Loucy (cell line): ENCODE data around the gene FIBCD1.

ENCODE experiments used
- H2AFZ ChIP-seq: fragments of 200-600 bp; sonication (generic); 2 replicates; pipeline ENCODE4 v1.6.0; 2016; ENCODE audit warnings: antibody characterized with exemption, mild to moderate bottlenecking, low read length, moderate library complexity
- H3F3A ChIP-seq: fragments of 200-600 bp; 2 replicates; pipeline ENCODE4 v1.6.0; 2016; ENCODE audit warnings: antibody characterized with exemption, low read depth, mild to moderate bottlenecking
- H3K27me3 ChIP-seq: fragments of 200-600 bp; sonication (generic); 2 replicates; pipeline ENCODE4 v1.6.1; 2014; ENCODE audit warnings: low read length, mild to moderate bottlenecking; ENCODE audit not compliant: insufficient read depth, poor library complexity, severe bottlenecking
- H3K36me3 ChIP-seq: fragments of 200-600 bp; sonication (generic); 2 replicates; pipeline ENCODE4 v1.6.1; 2016; ENCODE audit warnings: low read length; ENCODE audit not compliant: insufficient read depth
- H3K4me1 ChIP-seq: fragments of 200-600 bp; sonication (generic); 2 replicates; pipeline ENCODE4 v1.5.1; 2014; ENCODE audit warnings: low read length, mild to moderate bottlenecking; ENCODE audit not compliant: insufficient read depth, poor library complexity, severe bottlenecking
- H3K4me2 ChIP-seq: fragments of 200-600 bp; sonication (generic); 2 replicates; pipeline ENCODE4 v1.6.0; 2014; ENCODE audit warnings: antibody characterized with exemption, low read length, low read depth, mild to moderate bottlenecking; ENCODE audit not compliant: poor library complexity, severe bottlenecking
- H3K4me3 ChIP-seq: fragments of 200-600 bp; sonication (generic); 2 replicates; pipeline ENCODE4 v1.5.1; 2014; ENCODE audit warnings: low read length, mild to moderate bottlenecking, mixed read lengths; ENCODE audit not compliant: poor library complexity, severe bottlenecking
- H3K79me2 ChIP-seq: fragments of 200-600 bp; sonication (generic); 2 replicates; pipeline ENCODE4 v1.6.1; 2014; ENCODE audit warnings: low read length; ENCODE audit not compliant: insufficient read depth
- H3K9ac ChIP-seq: fragments of 200-600 bp; sonication (generic); 2 replicates; pipeline ENCODE4 v1.6.0; 2014; ENCODE audit warnings: mild to moderate bottlenecking, low read depth, low read length, moderate library complexity; ENCODE audit not compliant: poor library complexity, severe bottlenecking
- H3K9me2 ChIP-seq: fragments of 200-600 bp; sonication (generic); replicated peaks from 2 replicates; pipeline ENCODE4 v1.6.1; 2016; ENCODE audit warnings: low read depth, low read length, mixed read lengths
- H3K9me3 ChIP-seq: fragments of 200-600 bp; sonication (generic); 2 replicates; pipeline ENCODE4 v1.6.1; 2014; ENCODE audit warnings: mild to moderate bottlenecking, antibody characterized with exemption, low read length, low read depth; ENCODE audit not compliant: insufficient read depth
- H4K20me1 ChIP-seq: fragments of 200-600 bp; sonication (generic); 2 replicates; pipeline ENCODE4 v1.6.0; 2014; ENCODE audit warnings: antibody characterized with exemption, low read length, mild to moderate bottlenecking; ENCODE audit not compliant: insufficient read depth, poor library complexity, severe bottlenecking
- EZH2phosphoT487 ChIP-seq: fragments of 200-600 bp; IDR thresholded peaks from 2 replicates; pipeline ENCODE4 v1.6.1; 2018; ENCODE audit warnings: antibody characterized with exemption, mild to moderate bottlenecking, moderate library complexity, borderline replicate concordance
- TF ChIP-seq, protein P1 (sequence below): fragments of 200-600 bp; sonication (generic); conservative IDR thresholded peaks from 2 replicates; pipeline ENCODE4 v1.5.1; 2014; ENCODE audit warnings: mild to moderate bottlenecking, antibody characterized with exemption, low read length

Gene FIBCD1

DNA sequence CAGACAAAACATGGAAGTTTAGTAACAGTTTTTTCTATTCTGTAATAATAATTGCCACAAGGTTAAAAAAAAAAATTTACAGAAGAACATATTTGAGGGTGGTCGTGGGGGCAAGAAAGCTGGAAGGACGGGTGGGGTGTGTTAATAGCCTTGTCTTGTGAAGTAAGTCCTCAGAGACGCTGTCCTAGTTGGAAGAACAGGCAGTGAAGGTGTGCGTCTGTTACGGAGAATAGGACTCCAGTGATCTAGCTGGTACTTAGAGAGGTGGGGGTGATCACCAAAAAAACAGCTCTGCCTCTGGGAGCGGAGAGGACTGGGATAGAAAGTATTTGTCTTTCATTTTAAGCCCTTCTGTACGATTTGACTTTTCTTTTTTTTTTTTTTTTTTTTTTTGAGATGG is 86.2 kb downstream of the FIBCD1 start:
- no peak overlapping the region for H3K4me3 ChIP-seq
- no peaks in the 10 kb centered on the region for H3F3A ChIP-seq
- no peaks in the 10 kb centered on the region for H3K9me3 ChIP-seq
- H3K9me2 ChIP-seq = no peaks in the 10 kb centered on the region
- no peak overlapping the region for H3K9ac ChIP-seq
- peaks cover 23% of the 10 kb centered on the region; the same call in 1 of the 2 replicates for H3K79me2 ChIP-seq
- no peak overlapping the region for H2AFZ ChIP-seq
- H3K4me1 ChIP-seq = no peaks in the 10 kb centered on the region
- no peak for TF ChIP-seq EZH2phosphoT487
- TF ChIP-seq, protein P1, sequence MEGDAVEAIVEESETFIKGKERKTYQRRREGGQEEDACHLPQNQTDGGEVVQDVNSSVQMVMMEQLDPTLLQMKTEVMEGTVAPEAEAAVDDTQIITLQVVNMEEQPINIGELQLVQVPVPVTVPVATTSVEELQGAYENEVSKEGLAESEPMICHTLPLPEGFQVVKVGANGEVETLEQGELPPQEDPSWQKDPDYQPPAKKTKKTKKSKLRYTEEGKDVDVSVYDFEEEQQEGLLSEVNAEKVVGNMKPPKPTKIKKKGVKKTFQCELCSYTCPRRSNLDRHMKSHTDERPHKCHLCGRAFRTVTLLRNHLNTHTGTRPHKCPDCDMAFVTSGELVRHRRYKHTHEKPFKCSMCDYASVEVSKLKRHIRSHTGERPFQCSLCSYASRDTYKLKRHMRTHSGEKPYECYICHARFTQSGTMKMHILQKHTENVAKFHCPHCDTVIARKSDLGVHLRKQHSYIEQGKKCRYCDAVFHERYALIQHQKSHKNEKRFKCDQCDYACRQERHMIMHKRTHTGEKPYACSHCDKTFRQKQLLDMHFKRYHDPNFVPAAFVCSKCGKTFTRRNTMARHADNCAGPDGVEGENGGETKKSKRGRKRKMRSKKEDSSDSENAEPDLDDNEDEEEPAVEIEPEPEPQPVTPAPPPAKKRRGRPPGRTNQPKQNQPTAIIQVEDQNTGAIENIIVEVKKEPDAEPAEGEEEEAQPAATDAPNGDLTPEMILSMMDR = no peak
- H4K20me1 ChIP-seq = no peaks in the 10 kb centered on the region
- peaks cover 26% of the 10 kb centered on the region; the same call in 1 of the 2 replicates for H3K36me3 ChIP-seq
- no peaks in the 10 kb centered on the region for H3K27me3 ChIP-seq
- H3K4me2 ChIP-seq = no peak overlapping the region
